Measurements from ENCODE around the gene CRYZL1.
A peak's percentile ranks its signal among the peaks of the same experiment; 100 is the strongest.

CRYZL1 gene

DNA sequence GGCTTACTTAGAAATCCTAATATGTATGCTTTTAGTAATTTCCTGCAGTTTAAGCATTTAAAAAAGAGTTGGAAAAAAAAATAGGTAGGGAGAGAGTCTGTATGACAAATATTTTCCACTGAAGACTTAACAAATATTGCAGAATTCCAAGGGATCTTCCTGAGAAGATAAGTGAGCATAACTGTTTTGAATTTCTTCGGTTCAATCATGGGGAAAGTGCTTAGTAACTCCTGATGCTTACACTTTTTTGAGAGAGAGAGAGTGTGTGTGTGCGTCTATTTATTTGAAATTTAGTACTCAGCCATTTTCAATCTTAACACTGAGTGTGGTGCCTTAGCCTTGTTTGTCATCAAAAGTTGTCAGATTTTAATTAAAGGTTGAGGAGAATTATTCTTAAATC lies 80.2 kb downstream of the CRYZL1 start:
- DNase-seq (ENCODE audit: low read depth, low spot score): no peak

DNA sequence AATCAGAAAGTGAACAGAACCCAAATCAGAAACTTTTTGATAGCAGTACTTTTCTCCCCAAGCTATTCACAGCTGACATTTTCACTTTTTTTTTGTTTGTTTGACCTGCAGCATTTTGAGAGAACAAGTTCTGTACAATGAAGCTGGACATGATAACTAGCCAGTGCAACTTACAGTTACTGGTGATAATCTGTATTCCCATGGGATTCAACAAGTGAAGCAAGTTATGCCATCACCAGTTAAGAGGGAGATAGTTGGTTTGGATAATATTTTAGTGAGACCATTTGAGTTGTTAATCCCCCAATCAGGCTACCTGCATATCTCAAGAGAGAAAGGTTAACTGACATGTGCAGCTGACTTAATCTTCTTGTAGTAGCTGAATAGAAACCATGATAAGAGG lies 80.6 kb downstream of the CRYZL1 start:
- no peak for DNase-seq (ENCODE audit: low read depth, low spot score)

DNA sequence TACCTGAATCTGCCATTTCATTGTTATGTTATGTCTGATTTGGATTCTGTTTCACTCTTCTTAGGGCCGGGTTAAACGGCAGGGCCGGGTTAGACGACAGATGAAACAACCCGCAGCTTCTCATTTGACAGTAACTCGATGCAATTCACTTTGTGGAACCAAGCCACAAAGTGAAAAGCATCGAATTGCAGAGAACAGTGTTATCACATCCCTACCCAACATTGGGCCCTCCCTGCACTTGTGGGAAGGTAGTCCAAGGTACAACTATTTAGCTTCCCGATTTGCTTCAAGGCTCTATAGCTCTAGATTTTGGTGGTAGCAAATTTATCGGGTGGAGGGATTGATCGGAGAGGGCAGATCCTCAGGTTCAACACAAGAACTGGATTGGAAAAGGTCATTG lies 81.7 kb downstream of the CRYZL1 start:
- no peak for DNase-seq (ENCODE audit: low read depth, low spot score)

DNA sequence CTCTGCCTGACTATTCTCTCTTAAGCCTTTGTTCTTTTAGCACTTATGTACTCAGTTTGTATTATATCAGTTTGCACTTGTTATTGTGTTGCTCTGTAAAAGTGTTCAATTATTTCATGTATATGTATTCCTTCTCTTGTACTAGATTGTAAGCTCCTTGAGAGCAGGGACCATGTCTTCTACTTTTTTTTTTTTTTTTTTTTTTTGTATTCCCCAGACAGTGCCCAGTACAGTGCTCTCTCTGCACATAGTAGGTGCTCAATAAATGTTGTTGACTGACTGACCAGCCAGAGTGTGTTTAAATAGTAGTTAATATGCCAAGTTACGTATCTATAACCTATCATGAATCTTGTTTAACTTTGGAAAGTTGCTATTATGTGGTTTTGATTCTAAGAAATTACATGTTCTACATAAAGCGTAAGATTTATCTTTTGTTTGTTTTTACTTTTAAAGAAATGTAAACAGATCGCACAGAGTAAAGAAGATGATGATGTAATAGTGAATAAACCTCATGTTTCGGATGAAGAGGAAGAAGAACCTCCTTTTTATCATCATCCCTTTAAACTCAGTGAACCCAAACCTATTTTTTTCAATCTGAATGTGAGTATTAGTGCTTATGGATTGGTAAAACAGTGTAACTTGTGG lies 82.6 kb downstream of the CRYZL1 start:
- no peak for DNase-seq (ENCODE audit: low read depth, low spot score)

DNA sequence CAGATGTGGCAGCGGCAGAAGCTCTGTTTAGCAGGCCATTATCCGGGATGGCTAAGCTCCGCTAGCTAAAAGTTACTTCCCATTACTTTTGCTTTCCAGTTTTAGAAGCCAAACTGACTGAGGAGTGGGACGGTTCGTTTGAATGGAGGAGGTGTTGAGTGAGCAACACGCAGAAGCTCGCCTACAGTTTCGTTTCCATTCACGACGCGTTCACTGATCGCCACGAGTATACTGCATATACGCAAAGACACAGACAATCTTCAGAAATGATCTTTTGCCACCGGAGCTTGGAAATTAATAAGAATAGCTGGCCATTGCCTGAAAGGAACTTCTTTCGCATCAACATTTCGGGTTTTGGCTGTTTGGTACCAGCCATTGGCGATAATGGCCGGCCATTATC lies 84.1 kb downstream of the CRYZL1 start:
- DNase-seq (ENCODE audit: low read depth, low spot score): no peak

DNA sequence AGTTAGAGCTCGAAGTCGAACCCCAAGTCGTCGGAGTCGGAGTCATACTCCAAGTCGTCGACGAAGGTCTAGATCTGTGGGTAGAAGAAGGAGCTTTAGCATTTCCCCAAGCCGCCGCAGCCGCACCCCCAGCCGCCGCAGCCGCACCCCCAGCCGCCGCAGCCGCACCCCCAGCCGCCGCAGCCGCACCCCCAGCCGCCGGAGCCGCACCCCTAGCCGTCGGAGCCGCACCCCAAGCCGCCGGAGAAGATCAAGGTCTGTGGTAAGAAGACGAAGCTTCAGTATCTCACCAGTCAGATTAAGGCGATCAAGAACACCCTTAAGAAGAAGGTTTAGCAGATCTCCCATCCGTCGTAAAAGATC lies 86.6 kb downstream of the CRYZL1 start:
- no peak for DNase-seq (ENCODE audit: low read depth, low spot score)

DNA sequence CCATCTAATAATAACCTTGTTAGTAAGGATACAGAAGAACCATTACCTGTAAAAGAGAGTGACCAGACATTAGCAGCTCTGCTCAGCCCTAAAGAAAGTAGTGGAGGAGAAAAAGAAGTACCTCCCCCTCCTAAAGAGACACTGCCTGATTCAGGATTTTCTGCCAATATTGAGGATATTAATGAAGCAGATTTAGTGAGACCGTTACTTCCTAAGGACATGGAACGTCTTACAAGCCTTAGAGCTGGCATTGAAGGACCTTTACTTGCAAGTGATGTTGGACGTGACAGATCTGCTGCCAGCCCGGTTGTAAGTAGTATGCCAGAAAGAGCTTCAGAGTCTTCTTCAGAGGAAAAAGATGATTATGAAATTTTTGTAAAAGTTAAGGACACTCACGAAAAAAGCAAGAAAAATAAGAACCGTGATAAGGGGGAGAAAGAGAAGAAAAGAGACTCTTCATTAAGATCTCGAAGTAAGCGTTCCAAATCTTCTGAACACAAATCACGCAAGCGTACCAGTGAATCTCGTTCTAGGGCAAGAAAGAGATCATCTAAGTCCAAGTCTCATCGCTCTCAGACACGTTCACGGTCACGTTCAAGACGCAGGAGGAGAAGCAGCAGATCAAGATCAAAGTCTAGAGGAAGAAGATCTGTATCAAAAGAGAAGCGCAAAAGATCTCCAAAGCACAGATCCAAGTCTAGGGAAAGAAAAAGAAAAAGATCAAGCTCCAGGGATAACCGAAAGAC lies 87.1 kb downstream of the CRYZL1 start:
- no peak for DNase-seq (ENCODE audit: low read depth, low spot score)

DNA sequence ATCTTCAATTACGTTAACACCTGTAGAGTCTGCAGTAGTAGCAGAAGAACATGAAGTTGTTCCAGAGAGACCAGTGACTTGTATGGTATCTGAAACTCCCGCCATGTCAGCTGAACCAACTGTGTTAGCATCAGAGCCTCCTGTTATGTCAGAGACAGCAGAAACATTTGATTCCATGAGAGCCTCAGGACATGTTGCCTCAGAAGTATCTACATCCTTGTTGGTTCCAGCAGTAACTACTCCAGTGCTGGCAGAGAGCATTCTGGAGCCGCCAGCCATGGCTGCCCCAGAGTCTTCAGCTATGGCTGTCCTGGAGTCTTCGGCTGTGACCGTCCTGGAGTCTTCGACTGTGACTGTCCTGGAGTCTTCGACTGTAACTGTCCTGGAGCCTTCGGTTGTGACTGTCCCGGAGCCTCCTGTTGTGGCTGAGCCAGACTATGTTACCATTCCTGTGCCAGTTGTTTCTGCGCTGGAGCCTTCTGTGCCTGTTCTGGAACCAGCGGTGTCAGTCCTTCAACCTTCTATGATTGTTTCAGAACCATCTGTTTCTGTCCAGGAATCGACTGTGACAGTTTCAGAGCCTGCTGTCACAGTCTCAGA lies 88.4 kb downstream of the CRYZL1 start:
- no peak for DNase-seq (ENCODE audit: low read depth, low spot score)

DNA sequence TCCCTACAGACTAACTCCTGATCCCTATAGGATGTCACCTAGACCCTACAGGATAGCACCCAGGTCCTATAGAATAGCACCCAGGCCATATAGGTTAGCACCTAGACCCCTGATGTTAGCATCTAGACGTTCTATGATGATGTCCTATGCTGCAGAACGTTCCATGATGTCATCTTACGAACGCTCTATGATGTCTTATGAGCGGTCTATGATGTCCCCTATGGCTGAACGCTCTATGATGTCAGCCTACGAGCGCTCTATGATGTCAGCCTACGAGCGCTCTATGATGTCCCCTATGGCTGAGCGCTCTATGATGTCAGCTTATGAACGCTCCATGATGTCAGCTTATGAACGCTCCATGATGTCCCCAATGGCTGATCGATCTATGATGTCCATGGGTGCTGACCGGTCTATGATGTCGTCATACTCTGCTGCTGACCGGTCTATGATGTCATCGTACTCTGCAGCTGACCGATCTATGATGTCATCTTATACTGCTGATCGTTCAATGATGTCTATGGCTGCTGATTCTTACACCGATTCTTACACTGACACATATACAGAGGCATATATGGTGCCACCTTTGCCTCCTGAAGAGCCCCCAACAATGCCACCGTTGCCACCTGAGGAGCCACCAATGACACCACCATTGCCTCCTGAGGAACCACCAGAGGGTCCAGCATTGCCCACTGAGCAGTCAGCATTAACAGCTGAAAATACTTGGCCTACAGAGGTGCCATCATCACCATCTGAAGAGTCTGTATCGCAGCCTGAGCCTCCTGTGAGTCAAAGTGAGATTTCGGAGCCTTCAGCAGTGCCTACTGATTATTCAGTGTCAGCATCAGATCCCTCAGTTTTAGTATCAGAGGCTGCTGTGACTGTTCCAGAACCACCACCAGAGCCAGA lies 89.2 kb downstream of the CRYZL1 start:
- DNase-seq (ENCODE audit: low read depth, low spot score): no peak

DNA sequence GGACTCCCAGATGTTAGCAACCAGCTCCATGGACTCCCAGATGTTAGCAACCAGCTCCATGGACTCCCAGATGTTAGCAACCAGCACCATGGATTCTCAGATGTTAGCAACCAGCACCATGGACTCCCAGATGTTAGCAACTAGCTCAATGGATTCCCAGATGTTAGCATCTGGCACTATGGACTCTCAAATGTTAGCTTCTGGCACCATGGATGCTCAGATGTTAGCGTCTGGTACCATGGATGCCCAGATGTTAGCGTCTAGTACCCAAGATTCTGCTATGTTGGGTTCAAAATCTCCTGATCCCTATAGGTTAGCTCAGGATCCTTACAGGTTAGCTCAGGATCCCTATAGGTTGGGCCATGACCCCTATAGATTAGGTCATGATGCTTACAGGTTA lies 89.9 kb downstream of the CRYZL1 start:
- no peak for DNase-seq (ENCODE audit: low read depth, low spot score)

DNA sequence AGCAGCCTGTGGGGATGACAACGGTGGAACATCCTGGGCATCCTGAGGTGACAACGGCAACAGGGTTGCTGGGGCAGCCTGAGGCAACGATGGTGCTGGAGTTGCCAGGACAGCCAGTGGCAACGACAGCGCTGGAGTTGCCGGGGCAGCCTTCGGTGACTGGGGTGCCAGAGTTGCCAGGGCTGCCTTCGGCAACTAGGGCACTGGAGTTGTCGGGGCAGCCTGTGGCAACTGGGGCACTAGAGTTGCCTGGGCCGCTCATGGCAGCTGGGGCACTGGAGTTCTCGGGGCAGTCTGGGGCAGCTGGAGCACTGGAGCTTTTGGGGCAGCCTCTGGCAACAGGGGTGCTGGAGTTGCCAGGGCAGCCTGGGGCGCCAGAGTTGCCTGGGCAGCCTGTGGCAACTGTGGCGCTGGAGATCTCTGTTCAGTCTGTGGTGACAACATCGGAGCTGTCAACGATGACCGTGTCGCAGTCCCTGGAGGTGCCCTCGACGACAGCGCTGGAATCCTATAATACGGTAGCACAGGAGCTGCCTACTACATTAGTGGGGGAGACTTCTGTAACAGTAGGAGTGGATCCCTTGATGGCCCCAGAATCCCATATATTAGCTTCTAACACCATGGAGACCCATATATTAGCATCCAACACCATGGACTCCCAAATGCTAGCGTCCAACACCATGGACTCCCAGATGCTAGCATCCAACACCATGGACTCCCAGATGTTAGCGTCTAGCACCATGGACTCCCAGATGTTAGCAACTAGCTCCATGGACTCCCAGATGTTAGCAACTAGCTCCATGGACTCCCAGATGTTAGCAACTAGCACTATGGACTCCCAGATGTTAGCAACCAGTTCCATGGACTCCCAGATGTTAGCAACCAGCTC lies 90.5 kb downstream of the CRYZL1 start:
- no peak for DNase-seq (ENCODE audit: low read depth, low spot score)

DNA sequence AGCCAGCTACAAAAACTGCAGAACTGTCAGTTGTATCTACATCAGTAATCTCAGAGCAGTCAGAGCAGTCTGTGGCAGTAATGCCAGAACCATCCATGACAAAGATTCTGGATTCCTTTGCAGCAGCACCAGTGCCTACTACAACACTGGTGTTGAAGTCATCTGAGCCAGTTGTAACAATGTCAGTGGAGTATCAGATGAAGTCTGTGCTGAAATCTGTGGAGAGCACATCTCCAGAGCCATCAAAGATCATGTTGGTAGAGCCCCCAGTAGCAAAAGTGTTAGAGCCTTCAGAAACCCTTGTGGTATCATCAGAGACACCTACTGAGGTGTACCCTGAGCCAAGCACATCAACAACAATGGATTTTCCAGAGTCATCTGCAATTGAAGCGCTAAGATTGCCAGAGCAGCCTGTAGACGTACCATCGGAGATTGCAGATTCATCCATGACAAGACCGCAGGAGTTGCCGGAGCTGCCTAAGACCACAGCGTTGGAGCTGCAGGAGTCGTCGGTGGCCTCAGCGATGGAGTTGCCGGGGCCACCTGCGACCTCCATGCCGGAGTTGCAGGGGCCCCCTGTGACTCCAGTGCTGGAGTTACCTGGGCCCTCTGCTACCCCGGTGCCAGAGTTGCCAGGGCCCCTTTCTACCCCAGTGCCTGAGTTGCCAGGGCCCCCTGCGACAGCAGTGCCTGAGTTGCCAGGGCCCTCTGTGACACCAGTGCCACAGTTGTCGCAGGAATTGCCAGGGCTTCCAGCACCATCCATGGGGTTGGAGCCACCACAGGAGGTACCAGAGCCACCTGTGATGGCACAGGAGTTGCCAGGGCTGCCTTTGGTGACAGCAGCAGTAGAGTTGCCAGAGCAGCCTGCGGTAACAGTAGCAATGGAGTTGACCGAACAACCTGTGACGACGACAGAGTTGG lies 91.4 kb downstream of the CRYZL1 start:
- no peak for DNase-seq (ENCODE audit: low read depth, low spot score)

DNA sequence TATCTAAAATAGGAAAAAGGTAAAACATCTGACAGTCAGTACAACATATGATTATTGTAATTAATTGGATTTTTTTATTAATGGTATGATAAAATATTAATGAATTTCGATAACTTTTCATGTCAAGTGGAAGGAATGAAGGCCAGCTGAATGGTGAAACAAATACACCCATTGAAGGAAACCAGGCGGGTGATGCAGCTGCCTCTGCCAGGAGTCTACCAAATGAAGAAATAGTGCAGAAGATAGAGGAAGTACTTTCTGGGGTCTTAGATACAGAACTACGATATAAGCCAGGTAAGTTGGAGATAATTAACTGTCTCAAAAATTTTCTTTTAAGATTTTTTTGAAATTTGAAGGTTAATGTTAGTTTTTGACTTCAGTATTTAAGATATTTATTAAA lies 95.5 kb downstream of the CRYZL1 start:
- DNase-seq (ENCODE audit: low read depth, low spot score): no peak

DNA sequence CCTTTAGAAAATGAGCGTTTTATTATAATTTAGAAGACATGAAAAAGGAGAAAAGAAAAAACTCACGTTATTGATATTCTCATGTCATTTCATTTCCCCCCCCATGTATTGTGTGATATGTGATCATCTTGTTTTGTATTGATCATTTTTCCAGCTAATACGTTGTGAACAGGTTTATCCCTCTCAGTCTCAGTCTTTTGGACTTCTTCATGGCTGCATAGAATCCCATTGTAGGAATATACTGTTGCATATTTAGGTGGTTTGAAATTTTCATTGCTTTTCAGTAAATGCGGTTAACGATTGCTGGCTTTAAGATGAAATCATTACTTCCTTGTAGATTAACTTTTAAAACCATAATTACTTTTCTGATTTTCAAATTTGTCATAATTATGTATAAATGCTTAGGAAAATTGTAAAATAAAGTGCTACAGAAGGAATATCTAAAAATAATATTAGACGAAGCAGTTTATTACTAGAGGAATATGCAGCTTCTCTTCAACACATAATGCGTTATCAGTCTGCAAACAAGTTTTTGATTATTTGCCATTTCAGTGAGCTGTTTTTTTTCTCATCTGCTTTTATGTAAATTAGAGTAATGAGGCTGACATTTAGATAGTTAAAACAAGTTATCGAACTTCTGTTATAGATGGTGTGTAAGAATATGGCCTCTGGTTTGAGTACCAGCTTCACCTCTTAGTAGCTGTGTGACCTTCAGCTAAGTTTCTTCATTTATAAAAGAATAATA lies 96.9 kb downstream of the CRYZL1 start:
- no peak for DNase-seq (ENCODE audit: low read depth, low spot score)

DNA sequence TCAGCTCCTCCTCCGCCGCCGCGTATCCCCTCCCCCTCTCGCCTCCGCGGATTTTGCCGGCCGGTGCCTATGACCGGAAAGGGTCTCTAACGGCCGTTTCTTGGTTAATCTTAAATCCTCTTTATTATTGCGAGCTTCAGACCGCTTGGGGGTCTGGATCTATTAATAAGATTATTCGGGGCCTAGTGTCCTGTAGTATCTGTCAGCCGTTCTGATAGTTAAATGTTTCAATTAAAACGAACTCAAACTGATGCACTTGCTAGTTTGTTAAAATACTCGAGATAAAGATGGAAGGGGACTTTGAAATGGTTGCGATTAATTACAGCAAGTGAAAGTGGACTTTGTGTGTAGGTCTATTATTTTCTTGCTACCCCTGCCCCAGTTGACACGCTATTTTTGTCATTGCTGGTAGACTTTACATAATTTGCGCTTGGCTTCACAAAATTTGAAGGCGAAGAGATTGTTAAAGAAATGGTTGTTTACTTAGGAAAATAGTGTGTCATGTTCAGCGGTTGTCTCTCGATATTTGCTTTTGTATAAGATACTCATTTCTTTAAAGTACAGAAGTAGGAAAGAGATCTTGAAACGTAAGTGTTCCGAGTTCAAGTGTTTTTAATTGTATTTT lies 97.9 kb downstream of the CRYZL1 start:
- DNase-seq (ENCODE audit: low read depth, low spot score): no peak

DNA sequence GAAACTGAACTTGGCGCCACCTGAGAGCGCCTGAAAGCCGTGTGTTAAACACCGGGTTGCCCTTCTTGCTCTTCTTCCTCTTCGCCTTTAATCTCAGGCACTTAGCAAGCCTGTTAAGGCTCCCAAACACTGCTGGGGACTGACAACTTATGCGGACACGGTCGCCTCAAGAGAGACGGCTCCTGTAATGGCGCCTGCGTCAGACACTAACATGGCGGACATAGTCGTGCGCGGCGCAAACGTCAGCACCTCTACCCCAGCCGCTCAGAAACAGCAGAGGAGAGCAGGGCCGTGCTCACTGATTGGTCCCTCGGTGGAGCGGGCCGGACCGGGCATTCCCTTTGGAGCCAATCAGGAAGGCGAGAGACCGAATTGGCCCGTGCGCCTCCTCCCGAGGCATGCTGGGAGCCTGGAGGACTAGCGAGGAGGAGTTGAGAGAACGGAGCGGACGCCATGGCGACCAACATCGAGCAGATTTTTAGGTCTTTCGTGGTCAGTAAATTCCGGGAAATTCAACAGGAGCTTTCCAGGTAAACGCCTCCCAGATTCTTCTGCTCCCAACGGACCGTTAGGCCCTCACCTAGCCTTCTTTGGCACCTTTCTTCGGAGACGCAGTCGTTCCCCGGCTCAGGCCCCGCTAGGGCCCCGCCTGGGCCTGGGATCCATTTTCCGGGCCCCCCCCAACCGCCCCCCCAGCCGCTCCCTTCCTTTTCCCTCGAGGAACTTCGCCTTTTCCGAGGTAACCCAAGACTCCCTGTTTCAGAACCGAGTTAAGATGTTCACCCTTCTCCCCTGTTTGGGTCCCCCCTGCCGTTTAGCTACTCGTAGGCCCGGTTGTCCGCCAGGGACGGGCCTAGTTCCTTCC lies 98.7 kb downstream of the CRYZL1 start, which contains the start of gene SON:
TSS of gene SON (plus strand) at position 399 of the 865 bp plus-strand sequence. CDS start at position 454, 55 bp downstream.
- DNase-seq (ENCODE audit: low read depth, low spot score): peak; percentile 97

DNA sequence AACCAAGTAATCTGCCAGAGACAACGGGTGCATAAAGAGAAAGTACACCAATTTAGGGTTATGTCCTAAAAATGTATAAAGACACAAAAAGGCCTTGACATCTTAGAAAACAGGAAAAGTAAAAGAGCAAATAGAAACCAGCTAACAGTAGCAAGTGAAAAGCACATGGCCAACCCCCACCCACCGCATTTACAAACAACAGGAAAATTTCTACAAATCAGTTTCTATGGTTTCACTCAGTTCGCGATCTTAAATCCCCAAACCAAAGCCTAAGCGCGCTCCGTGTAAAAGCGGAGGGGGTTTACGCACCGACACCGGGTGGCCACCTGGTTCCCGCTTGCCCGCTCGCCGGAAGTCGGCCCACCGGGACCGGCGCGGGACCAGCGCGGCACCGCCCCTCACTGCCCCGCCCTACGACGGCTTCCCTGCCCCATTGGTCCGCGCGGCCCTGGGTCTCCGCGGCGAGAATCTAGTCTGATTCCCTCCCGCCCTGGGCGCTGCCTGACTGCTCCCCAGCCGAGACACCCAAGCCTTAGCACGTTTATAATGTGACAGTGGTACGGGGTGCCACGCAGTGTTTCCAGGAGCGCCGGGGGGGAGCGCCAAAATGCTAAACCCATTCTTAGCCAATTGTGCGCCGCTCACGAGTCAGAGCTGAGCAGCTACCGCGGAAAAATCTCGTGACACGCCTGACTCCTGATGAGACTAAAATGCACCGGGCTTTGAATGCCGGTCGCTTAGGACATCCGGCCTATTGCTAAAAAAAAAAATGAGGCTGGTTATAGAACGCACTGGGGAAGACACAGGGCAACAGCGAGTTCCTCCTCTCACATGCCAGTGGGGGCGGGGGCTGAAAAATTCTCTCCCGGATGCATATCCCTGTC lies 99.5 kb downstream of the CRYZL1 start, which contains the start of gene GART:
TSS of gene GART (minus strand) at position 362 of the 884 bp plus-strand sequence. CDS start 2,802 bp downstream, outside the sequence.
- peak; percentile 32 for DNase-seq (ENCODE audit: low read depth, low spot score)

Measured in brain pericyte (primary cell).